Neuronal stem cell (in vitro differentiated cells): ENCODE results near the gene SORCS2.
A peak's percentile ranks its signal among the peaks of the same experiment; 100 is the strongest.

Experiments used
- DNase-seq: peaks from one replicate; pipeline ENCODE4 v3.0.0-alpha.2; 2013; ENCODE audit warnings: low spot score
- H2AFZ ChIP-seq: one replicate; pipeline ENCODE4 v1.6.1; 2013; ENCODE audit warnings: mild to moderate bottlenecking, low read length, inconsistent platforms
- H2AK5ac ChIP-seq: 2 replicates; pipeline ENCODE4 v1.6.1; 2013; ENCODE audit warnings: low read depth, mild to moderate bottlenecking, inconsistent platforms, low read length, moderate library complexity, mixed read lengths
- H2BK120ac ChIP-seq: 2 replicates; pipeline ENCODE4 v1.6.1; 2013; ENCODE audit warnings: low read depth, mild to moderate bottlenecking, inconsistent platforms, low read length, moderate library complexity, mixed read lengths
- H2BK12ac ChIP-seq: one replicate; pipeline ENCODE4 v1.6.1; 2013; ENCODE audit warnings: low read length, inconsistent platforms
- H2BK15ac ChIP-seq: 2 replicates; pipeline ENCODE4 v1.6.1; 2013; ENCODE audit warnings: mild to moderate bottlenecking, low read length, inconsistent platforms, mixed read lengths
- H2BK5ac ChIP-seq: one replicate; pipeline ENCODE4 v1.6.1; 2013; ENCODE audit warnings: inconsistent platforms, mild to moderate bottlenecking, low read length, moderate library complexity
- H3K14ac ChIP-seq: one replicate; pipeline ENCODE4 v1.6.1; 2013; ENCODE audit warnings: low read length, inconsistent platforms
- H3K18ac ChIP-seq: 2 replicates; pipeline ENCODE4 v1.6.1; 2013; ENCODE audit warnings: low read length, inconsistent platforms
- H3K23ac ChIP-seq: 2 replicates; pipeline ENCODE4 v1.6.1; 2013; ENCODE audit warnings: low read depth, mild to moderate bottlenecking, mixed read lengths, low read length, inconsistent platforms; ENCODE audit not compliant: poor library complexity
- H3K27ac ChIP-seq: replicated peaks from 3 replicates; pipeline ENCODE4 v1.5.1; 2013; ENCODE audit warnings: low read length, inconsistent platforms
- H3K27me3 ChIP-seq, 3 experiments: 2 replicates each; pipeline ENCODE4 v1.6.1; 2013; ENCODE audit warnings: low read length in 3 of 3, mild to moderate bottlenecking in 2 of 3, inconsistent platforms in 1 of 3, low read depth in 1 of 3, mixed read lengths in 1 of 3, moderate library complexity in 1 of 3; ENCODE audit not compliant: control insufficient read depth in 3 of 3, insufficient read depth in 3 of 3
- H3K36me3 ChIP-seq, 2 donors: replicated peaks in 1 of 2; 2 replicates each; pipeline ENCODE4 v1.6.1; 2013; ENCODE audit warnings: low read length in 2 of 2; ENCODE audit not compliant: control insufficient read depth in 2 of 2, insufficient read depth in 2 of 2
- H3K4ac ChIP-seq: 2 replicates; pipeline ENCODE4 v1.6.1; 2013; ENCODE audit warnings: inconsistent platforms, mild to moderate bottlenecking, low read length, moderate library complexity
- H3K4me1 ChIP-seq, 2 donors: 1 replicate in 1 of 2; 2 replicates in 1 of 2; pipeline ENCODE4 v1.6.1; 2013; ENCODE audit warnings: low read length in 2 of 2, low read depth in 1 of 2; ENCODE audit not compliant: control insufficient read depth in 2 of 2, insufficient read depth in 1 of 2
- H3K4me2 ChIP-seq: one replicate; pipeline ENCODE4 v1.6.1; 2013; ENCODE audit warnings: mild to moderate bottlenecking, low read length, inconsistent platforms; ENCODE audit not compliant: insufficient read depth, poor library complexity, severe bottlenecking
- H3K4me3 ChIP-seq, 2 donors: 2 replicates each; pipeline ENCODE4 v1.5.1; 2013; ENCODE audit warnings: low read length in 2 of 2, mild to moderate bottlenecking in 2 of 2, inconsistent platforms in 1 of 2, moderate library complexity in 1 of 2
- H3K79me1 ChIP-seq: one replicate; pipeline ENCODE4 v1.6.1; 2013; ENCODE audit warnings: low read depth, mild to moderate bottlenecking, inconsistent platforms, low read length, moderate library complexity
- H3K9ac ChIP-seq: one replicate; pipeline ENCODE4 v1.6.1; 2013; ENCODE audit warnings: mild to moderate bottlenecking, low read depth, low read length, inconsistent platforms; ENCODE audit not compliant: poor library complexity
- H3K9me3 ChIP-seq, 2 donors: replicated peaks in 1 of 2; 2 replicates each; pipeline versions ENCODE3 to v1.6.1; 2013; ENCODE audit warnings: low read length in 2 of 2, mild to moderate bottlenecking in 2 of 2, inconsistent platforms in 1 of 2, low read depth in 1 of 2, mixed read lengths in 1 of 2, moderate library complexity in 1 of 2; ENCODE audit not compliant: control insufficient read depth in 2 of 2, insufficient read depth in 1 of 2
- H4K8ac ChIP-seq: one replicate; pipeline ENCODE4 v1.6.1; 2013; ENCODE audit warnings: low read depth, mild to moderate bottlenecking, inconsistent platforms, low read length, moderate library complexity
- H4K91ac ChIP-seq: one replicate; pipeline ENCODE4 v1.6.1; 2013; ENCODE audit warnings: low read length, low read depth, mild to moderate bottlenecking, inconsistent platforms; ENCODE audit not compliant: poor library complexity
- WGBS, 2 donors: extraction: QIAGEN DNeasy Blood & Tissue Kit; methylation state at CpG; one replicate each; pipeline ENCODE4 v1.1.7; 2013; ENCODE audit warnings: missing lambda C conversion rate in 2 of 2, mixed read lengths in 1 of 2; ENCODE audit not compliant: insufficient read length in 2 of 2, insufficient replicate concordance in 1 of 2; ENCODE audit errors: extremely low coverage in 2 of 2; 5-methylcytosine and 5-hydroxymethylcytosine counted together

SORCS2 gene

GRCh38 chr4:7777017-7777710, 584.8 kb downstream of the SORCS2 start:
- Histone ChIP-seq H3K36me3 (peaks cover 14 to 29% of the 10 kb centered on the region in 2 donors), H2BK12ac (no peak overlapping the region)
- WGBS, 2 donors, result no CpG with 5 or more reads among the region's 17 CpGs

GRCh38 chr4:7777871-7778509, 585.7 kb downstream of the SORCS2 start:
- Histone ChIP-seq H3K36me3 (peaks cover 14 to 22% of the 10 kb centered on the region in 2 donors), H3K9ac (no peak overlapping the region), H2AK5ac (no peak overlapping the region)

More at GRCh38 chr4:7777017-7777710, 584.8 kb downstream of the SORCS2 start:
- H3K14ac ChIP-seq, result no peak overlapping the region
- H4K8ac ChIP-seq, result no peak overlapping the region
- H3K4me2 ChIP-seq, result no peak overlapping the region
- no peak overlapping the region for H3K23ac ChIP-seq
- no peak overlapping the region for H2BK120ac ChIP-seq
- DNase-seq, result no peak
- H3K9me3 ChIP-seq, result no peaks in the 10 kb centered on the region
- no peak overlapping the region for H3K27ac ChIP-seq
- peaks cover 3% of the 10 kb centered on the region for H3K79me1 ChIP-seq
- no peaks in the 10 kb centered on the region for H3K27me3 ChIP-seq
- H2AFZ ChIP-seq, result no peak overlapping the region
- no peak overlapping the region for H2BK5ac ChIP-seq
- H3K9ac ChIP-seq, result no peak overlapping the region
- no peak overlapping the region for H3K4ac ChIP-seq
- peaks cover 11 to 16% of the 10 kb centered on the region in 2 donors for H3K4me1 ChIP-seq
- no peak overlapping the region for H3K18ac ChIP-seq
- no peak overlapping the region for H2AK5ac ChIP-seq
- H2BK15ac ChIP-seq, result no peak overlapping the region
- H3K4me3 ChIP-seq, result no peak overlapping the region
- no peak overlapping the region for H4K91ac ChIP-seq

DNA sequence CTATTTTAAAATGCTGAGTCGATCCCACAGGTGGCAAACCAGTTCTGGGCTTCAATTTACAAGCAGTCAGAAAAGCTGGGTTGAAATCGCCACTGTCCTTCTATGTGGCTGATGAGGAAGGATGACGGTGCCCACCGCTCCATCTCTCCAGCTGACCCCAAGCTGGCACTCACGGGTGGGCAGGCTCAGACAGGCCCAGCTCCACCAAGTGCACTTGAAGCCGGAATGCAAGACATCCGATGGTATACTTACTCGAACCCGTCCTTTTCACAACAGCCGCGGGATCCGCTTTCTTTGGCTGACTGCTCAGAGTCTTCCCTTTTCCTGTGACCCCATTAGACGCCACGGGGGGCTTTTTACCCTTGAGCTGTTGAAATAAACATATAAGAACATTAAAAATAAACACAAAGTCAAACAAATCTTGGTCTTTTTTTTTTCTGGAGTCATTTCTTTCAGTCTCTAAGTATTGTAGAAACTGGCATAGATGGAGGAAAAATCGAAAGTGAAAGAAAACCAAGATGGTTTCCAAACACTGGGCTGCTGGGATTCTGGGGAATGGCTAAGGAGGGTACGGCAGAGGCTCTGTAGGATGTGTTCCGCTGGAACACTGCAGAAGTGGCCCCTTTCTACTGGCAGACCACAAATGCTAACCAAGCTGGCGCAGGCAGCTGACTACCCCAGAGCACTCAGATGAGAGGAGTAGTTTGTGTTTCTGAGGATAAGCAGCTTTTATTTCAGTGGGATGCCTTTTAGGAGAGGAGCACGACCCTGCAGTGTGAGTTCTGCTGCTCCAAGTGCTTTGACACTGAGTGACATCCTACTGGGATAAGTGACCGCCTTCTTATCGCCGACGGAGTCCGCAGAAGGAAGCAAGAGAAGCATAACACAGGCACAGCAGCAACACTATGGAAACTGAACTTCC, 586.4 kb downstream of the SORCS2 start:
- no peak overlapping the region for H3K23ac ChIP-seq
- no peak overlapping the region for H4K91ac ChIP-seq
- H3K18ac ChIP-seq, result peak overlapping the region; percentile 9
- H2AK5ac ChIP-seq, result no peak overlapping the region
- peaks cover 11 to 16% of the 10 kb centered on the region in 2 donors for H3K4me1 ChIP-seq
- H2BK5ac ChIP-seq, result no peak overlapping the region
- no peaks in the 10 kb centered on the region for H3K9me3 ChIP-seq
- no peak overlapping the region for H3K4me2 ChIP-seq
- H3K4ac ChIP-seq, result no peak overlapping the region
- H3K79me1 ChIP-seq, result peaks cover 3% of the 10 kb centered on the region
- no peak for DNase-seq
- no peak overlapping the region for H3K9ac ChIP-seq
- H3K14ac ChIP-seq, result no peak overlapping the region
- H2BK12ac ChIP-seq, result no peak overlapping the region
- no CpG with 5 or more reads among the region's 24 CpGs for WGBS, 2 donors
- no peak overlapping the region for H3K27ac ChIP-seq
- H2AFZ ChIP-seq, result no peak overlapping the region
- no peak overlapping the region for H4K8ac ChIP-seq
- H3K27me3 ChIP-seq, result no peaks in the 10 kb centered on the region
- peaks cover 11 to 18% of the 10 kb centered on the region in 2 donors for H3K36me3 ChIP-seq
- H2BK120ac ChIP-seq, result no peak overlapping the region
- H3K4me3 ChIP-seq, result no peak overlapping the region
- no peak overlapping the region for H2BK15ac ChIP-seq

More at GRCh38 chr4:7777871-7778509, 585.7 kb downstream of the SORCS2 start:
- no peak overlapping the region for H3K23ac ChIP-seq
- H3K27ac ChIP-seq, result no peak overlapping the region
- H4K8ac ChIP-seq, result no peak overlapping the region
- no peak overlapping the region for H2BK5ac ChIP-seq
- no peaks in the 10 kb centered on the region for H3K9me3 ChIP-seq
- no peak overlapping the region for H4K91ac ChIP-seq
- DNase-seq, result no peak
- H3K27me3 ChIP-seq, result no peaks in the 10 kb centered on the region
- no peak overlapping the region for H2BK15ac ChIP-seq
- H3K4ac ChIP-seq, result no peak overlapping the region
- H3K4me3 ChIP-seq, result no peak overlapping the region
- H3K79me1 ChIP-seq, result peaks cover 3% of the 10 kb centered on the region
- H3K14ac ChIP-seq, result no peak overlapping the region
- peaks cover 11 to 16% of the 10 kb centered on the region in 2 donors for H3K4me1 ChIP-seq
- H3K18ac ChIP-seq, result no peak overlapping the region
- no peak overlapping the region for H2BK120ac ChIP-seq
- no peak overlapping the region for H2BK12ac ChIP-seq
- no peak overlapping the region for H3K4me2 ChIP-seq
- no CpG with 5 or more reads among the region's 10 CpGs for WGBS, 2 donors
- no peak overlapping the region for H2AFZ ChIP-seq

DNA sequence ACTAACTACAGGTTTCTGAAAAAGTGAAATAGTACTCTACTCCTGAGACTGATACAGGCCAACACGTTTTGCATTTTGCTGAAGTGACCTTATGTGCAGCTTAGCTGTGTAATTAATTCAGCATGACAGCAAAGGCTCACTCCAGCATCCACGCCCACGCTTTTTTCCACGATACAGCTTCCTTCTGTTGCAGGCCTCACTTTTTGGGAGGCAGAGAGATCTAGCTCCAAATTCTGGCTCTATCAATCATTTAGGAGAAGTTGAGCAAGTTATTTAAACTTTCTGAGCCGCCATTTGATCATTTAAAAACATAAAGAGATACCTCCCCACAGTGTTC, 587.1 kb downstream of the SORCS2 start:
- no peak overlapping the region for H3K27ac ChIP-seq
- H3K14ac ChIP-seq, result no peak overlapping the region
- H3K79me1 ChIP-seq, result peaks cover 3% of the 10 kb centered on the region
- peaks cover 11 to 14% of the 10 kb centered on the region in 2 donors for H3K36me3 ChIP-seq
- no peak overlapping the region for H2BK15ac ChIP-seq
- no peak overlapping the region for H3K18ac ChIP-seq
- no peak for DNase-seq
- no peak overlapping the region for H2BK12ac ChIP-seq
- H3K9ac ChIP-seq, result no peak overlapping the region
- H3K4me1 ChIP-seq, result peaks cover 11 to 13% of the 10 kb centered on the region in 2 donors
- no peak overlapping the region for H2AK5ac ChIP-seq
- H2BK120ac ChIP-seq, result no peak overlapping the region
- no peak overlapping the region for H3K4me3 ChIP-seq
- H4K8ac ChIP-seq, result no peak overlapping the region
- WGBS, 2 donors, result no CpG with 5 or more reads among the region's 5 CpGs
- H2BK5ac ChIP-seq, result no peak overlapping the region
- H3K27me3 ChIP-seq, result no peaks in the 10 kb centered on the region
- no peak overlapping the region for H4K91ac ChIP-seq
- H2AFZ ChIP-seq, result no peak overlapping the region
- H3K9me3 ChIP-seq, result no peaks in the 10 kb centered on the region
- no peak overlapping the region for H3K4me2 ChIP-seq
- H3K4ac ChIP-seq, result no peak overlapping the region
- H3K23ac ChIP-seq, result no peak overlapping the region
